HG03139 (cell line): ENCODE measurements around the gene SF3A2.
A peak's percentile ranks its signal among the peaks of the same experiment; 100 is the strongest.

Source experiments
- ATAC-seq: cut with Tn5 transposase; IDR thresholded peaks from one replicate; pipeline ENCODE4 v1.9.1; 2021; ENCODE audit not compliant: unreplicated experiment

Gene SF3A2

DNA sequence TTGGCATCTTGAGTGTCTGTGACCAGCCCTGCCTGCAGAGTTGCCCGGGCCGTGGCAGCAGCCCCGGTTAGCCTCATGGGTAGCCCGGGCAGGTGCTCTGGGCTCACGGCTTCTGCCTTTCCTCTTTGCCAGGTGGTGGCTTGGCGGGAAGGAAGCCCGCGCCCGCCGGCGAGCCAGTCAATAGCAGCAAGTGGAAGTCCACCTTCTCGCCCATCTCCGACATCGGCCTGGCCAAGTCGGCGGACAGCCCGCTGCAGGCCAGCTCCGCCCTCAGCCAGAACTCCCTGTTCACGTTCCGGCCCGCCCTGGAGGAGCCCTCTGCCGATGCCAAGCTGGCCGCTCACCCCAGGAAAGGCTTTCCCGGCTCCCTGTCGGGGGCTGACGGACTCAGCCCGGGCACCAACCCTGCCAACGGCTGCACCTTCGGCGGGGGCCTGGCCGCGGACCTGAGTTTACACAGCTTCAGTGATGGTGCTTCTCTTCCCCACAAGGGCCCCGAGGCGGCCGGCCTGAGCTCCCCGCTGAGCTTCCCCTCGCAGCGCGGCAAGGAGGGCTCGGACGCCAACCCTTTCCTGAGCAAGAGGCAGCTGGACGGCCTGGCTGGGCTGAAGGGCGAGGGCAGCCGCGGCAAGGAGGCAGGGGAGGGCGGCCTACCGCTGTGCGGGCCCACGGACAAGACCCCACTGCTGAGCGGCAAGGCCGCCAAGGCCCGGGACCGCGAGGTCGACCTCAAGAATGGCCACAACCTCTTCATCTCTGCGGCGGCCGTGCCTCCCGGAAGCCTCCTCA is 10.4 kb upstream of the SF3A2 start:
- no peak for ATAC-seq

DNA sequence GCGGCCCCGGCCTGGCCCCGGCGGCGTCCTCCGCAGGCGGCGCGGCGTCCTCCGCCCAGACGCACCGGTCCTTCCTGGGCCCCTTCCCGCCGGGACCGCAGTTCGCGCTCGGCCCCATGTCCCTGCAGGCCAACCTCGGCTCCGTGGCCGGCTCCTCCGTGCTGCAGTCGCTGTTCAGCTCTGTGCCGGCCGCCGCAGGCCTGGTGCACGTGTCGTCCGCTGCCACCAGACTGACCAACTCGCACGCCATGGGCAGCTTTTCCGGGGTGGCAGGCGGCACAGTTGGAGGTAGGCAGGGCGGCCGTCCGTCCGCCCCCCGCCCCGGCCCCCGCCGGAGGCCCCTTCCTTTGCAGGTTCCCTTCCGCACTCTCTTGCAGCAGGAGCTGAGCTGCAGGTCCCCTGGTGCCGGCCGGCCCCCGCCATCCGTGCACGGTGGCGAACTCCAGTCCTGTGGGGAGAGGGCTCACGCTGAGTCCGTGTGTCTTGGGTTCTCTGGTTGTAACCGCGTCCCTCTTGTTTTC is 9.7 kb upstream of the SF3A2 start:
- no peak for ATAC-seq

DNA sequence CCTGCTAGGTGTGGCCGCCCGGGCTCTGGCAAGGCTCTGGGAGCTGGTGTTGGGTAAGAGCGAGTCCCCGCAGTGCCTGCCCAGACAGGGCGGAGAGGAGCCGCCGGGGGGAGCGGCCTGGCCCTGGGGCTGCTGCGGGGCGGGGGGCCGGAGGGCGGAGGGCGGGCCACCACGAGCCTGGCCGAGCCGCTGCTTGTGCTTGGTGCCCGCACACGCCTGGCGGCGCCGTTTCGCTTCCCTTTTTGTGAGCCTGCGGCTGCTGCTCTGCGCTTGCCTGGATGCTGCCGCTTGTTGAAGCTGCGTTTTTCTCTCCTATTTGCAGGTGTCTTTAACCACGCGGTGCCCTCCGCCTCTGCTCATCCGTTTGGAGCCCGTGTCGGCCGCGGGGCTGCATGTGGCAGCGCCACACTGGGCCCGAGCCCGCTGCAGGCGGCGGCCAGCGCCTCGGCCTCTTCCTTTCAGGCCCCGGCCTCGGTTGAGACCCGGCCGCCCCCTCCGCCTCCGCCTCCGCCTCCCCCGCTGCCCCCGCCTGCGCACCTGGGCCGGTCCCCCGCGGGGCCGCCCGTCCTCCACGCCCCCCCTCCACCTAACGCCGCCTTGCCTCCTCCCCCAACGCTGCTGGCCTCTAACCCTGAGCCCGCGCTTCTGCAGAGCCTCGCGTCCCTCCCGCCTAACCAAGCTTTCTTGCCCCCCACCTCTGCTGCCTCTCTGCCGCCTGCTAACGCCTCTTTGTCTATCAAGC is 9.0 kb upstream of the SF3A2 start:
- no peak for ATAC-seq

DNA sequence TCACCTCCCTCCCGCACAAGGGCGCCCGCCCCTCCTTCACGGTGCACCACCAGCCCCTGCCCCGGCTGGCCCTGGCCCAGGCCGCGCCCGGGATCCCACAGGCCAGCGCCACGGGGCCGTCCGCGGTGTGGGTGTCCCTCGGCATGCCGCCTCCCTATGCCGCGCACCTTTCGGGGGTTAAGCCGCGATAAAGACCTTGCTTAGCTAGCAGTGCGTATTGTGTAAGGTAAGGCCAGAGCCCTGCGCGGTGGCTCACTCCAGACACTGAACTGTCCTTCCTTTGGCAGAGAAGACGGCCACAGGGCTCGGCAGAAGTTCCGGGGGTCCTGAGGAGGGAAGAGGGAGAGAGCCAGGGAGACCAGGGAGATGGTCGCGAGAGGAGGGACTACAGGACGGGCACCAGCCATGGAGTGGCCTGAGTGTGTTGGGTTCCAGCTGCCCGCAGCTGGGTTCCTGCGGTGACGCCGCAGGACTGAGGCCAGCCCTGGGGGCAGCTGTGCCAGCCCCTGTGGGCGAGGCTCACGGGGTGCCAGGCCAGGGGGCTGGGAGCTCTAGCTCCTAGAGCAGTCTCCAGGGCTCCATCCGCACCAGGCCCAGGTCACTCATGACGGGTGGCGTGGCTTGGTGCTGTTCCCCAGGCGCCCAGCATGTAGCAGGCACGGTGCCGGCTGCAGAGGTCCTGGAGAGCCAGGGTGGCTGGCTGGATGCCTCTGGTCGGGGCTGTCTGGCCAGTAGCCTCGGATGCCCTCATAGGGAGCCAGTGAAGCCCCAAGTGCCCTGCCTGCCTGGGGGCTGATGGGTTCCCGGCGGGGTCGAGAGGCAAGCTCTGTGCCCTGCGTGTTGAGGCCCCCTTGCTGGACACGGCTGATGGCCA is 8.2 kb upstream of the SF3A2 start:
- ATAC-seq, result no peak

- no peak for ATAC-seq
These were observed 7.3 kb upstream of the SF3A2 start for GRCh38 chr19:2229103-2230032.

DNA sequence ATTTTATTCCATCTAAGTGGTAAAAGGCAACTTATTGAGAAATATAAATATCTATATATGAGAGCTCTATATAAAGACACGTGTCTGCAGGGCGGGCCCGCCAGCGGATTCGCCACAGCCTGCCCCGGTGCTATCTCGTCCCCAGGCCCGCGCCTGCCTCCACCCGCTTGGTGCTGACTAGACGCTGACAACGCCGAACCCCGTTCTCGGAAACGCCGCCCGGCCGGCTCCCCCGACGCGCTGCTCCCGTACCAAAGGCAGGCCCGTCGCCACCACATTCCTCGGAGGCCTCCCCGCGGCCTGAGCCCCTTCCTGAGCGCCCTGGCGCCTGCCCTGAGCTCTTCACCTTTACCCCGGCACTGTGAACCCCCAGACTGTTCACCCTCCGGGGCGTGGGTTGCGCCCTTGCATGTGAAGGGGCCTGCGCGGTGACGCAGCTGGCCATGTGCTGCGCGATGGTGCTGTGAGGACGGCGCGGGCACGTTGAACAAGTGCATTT is 6.5 kb upstream of the SF3A2 start:
- ATAC-seq, result no peak

GRCh38 chr19:2230807-2231533 is 5.7 kb upstream of the SF3A2 start:
- no peak for ATAC-seq

DNA sequence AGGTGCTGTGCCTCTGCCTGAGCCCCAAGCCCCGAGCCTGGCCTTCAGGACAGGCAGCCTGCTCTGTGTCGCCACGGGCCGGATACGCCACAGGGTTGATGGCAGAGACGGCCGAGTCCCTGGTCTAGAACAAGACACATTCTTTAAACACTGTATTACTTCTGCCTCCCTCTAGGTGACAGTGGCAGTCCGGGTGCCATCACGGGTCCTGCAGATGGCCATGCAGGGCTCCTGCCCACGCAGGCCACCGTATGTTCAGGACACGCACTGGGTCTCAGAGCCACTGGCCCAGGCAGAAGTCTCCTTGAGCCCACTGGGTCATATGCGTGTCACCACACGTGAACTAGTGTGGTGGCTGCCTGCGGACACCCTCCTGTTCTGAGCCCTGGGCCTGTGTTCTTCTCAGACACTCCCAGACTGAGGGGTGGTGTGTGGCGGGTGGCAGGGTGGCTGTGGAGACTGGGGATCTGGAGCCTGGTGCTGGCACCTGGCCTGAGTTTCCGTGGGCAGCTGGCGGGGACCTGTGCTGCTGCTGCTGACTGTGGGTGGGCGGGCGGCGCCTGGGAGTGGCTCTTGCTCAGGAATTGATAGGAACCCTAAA is 4.9 kb upstream of the SF3A2 start:
- ATAC-seq, result no peak

DNA sequence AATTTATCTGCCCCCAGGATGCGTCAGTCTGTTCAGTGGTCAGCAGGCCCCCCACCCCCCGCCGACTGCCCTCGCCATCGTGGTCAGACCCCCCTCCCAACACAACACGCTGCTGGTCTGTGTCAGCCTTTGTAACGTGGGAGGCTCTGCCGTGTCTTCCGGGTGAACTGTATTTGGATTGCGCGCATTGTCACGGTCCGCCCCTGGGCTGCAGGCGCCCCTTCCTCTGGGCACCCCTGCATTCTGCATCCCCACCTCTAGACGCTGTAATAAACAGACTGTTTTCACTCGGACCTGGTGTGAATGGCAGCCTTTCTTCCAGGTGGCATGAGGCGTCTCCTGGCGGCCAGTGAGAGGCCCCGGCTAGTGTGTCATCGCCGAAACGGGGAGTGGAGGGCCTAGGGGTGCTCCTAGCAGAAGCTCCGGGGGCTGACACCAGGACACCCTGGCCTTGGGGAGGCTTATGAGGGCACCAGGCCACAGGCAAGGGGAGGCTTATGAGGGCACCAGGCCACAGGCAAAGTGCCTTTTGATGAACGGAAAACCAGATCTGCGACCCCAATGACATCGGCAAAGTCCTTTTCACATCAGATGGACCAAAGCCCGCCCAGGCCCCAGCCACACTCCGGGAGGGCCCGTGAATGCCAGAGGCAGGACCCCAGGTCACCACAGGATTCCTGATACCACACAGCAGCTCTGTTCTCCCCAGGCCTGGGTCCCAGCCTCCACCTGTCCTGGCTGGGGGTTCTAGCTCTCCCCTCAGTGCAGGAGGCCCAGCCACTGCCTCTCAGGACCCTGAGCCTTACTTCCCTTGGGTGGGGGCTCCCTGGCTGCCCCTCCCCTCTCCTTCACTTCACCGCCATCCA is 4.1 kb upstream of the SF3A2 start:
- no peak for ATAC-seq

DNA sequence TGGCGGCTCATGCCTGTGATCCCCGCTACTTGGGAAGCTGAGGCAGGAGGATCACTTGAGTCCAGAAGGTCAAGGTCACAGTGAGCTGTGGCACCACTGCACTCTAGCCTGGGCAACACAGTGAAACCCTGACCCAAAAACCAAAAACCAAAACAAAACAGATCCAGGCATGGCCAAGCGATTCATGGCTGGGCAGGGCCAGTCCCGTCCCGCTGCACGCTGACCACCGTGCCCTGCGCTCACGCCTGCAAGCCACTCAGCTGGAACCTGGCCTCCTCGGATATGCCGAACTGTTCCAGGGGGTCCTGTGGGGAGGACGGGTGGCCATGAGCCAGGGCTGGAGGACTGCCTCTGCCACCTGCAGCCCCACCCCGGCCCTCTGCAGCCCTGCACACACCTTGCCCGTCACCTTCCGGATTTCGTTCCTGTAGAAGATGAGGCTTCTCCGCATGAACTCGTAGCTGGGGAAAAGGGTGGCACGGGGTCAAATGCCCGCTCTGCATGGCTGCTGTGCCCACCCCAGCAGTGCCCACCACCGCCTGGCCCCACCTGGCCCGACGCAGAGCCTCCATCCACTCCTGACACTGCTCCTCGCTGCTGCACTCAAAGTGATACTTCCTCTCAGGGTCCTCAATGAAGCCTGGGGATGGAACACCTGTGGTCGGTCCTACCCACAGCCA is 2.9 kb upstream of the SF3A2 start:
- no peak for ATAC-seq

DNA sequence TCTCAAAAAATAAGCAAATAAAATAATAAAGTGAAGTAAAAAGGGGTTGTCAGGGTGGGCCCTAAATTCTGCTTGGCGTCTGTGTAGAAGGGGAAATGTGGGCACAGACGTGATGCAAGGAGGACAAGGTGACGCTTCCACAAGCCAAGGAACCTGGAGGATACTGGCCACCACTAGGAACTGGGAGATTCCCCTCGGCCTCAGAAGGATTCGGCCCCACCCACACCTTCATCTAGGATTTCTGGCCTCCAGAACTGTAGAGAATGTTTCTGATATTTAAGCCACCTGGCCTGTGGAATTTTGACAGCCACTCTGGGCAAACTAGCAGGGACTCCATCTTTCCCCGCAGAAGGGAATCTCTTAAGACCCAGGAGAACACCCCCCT is 1.6 kb upstream of the SF3A2 start:
- no peak for ATAC-seq

GRCh38 chr19:2235381-2236063 is 1.1 kb upstream of the SF3A2 start:
- peak; percentile 8 for ATAC-seq

- peak; percentile 22 for ATAC-seq
These were observed 635 bp upstream of the SF3A2 start for GRCh38 chr19:2236064-2236313.

GRCh38 chr19:2237051-2237868 is 636 bp downstream of the SF3A2 start:
- ATAC-seq, result no peak

DNA sequence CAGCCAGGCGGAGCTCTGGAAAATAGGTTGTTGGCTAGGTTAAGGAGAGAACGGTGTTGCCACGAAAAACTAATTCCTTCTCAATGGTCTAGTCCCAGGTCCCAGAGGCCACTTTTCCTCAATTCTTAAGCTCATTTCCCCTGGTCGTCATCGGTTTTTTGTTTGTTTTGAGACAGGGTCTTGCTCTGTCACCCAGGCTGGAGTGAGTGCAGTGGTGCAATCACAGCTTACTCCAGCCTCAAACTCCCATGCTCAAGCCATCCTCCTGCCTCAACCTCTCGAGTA is 1.2 kb downstream of the SF3A2 start:
- ATAC-seq, result no peak

- ATAC-seq, result no peak
These were observed 2.5 kb downstream of the SF3A2 start for GRCh38 chr19:2239173-2239572.
